Stimulated activated effector memory CD8-positive, alpha-beta T cell treated with anti-CD3 and anti-CD28 coated beads, Interleukin-12 subunit alpha, Interleukin-12 subunit beta, amount 100 ng/mL, for 72 hours (primary cell): ENCODE measurements around the gene H2AZ2.
"Not testable (repeated sequence)": the region's sequence is repeated elsewhere in the genome, so short reads cannot be mapped to it uniquely, and the experiment has no call there.

Experiments used
- ATAC-seq: fragments of 150-1000 bp; cut with Tn5 transposase; 2 replicates; pipeline ENCODE4 v1.10.0; 2021
- DNase-seq, 2 donors: peaks; one replicate each; pipeline ENCODE4 v3.0.0; 2021 to 2022; ENCODE audit warnings: low spot score in 2 of 2
- H3K27ac Mint-ChIP-seq: one replicate; pipeline ENCODE4 v1.8.0; 2022; ENCODE audit warnings: mild to moderate bottlenecking, mixed read lengths
- H3K36me3 Mint-ChIP-seq: one replicate; pipeline ENCODE4 v1.8.0; 2022; ENCODE audit warnings: mild to moderate bottlenecking, mixed read lengths
- H3K4me1 Mint-ChIP-seq: one replicate; pipeline ENCODE4 v1.8.0; 2022; ENCODE audit warnings: mixed read lengths
- H3K4me3 Mint-ChIP-seq: one replicate; pipeline ENCODE4 v1.8.0; 2022; ENCODE audit warnings: mild to moderate bottlenecking, mixed read lengths
- H3K9me3 Mint-ChIP-seq: one replicate; pipeline ENCODE4 v1.8.0; 2022; ENCODE audit warnings: mixed read lengths

Gene H2AZ2

GRCh38 chr7:44849259-44849884 is 1.5 kb upstream of the H2AZ2 start:
- DNase-seq: no peak
- H3K9me3 Mint-ChIP-seq: no peaks in the 10 kb centered on the region

GRCh38 chr7:44847509-44847919 is 373 bp downstream of the H2AZ2 start:
- peaks cover 35% of the 10 kb centered on the region for H3K4me1 Mint-ChIP-seq
- peak; percentile 86 to 93 for DNase-seq
- peak; percentile 82 for ATAC-seq
- no peaks in the 10 kb centered on the region for H3K9me3 Mint-ChIP-seq
- peaks cover 67% of the 10 kb centered on the region for H3K36me3 Mint-ChIP-seq
- peak overlapping the region; percentile 83 for H3K4me3 Mint-ChIP-seq
- peak overlapping the region; percentile 95 for H3K27ac Mint-ChIP-seq

More at GRCh38 chr7:44849259-44849884, 1.5 kb upstream of the H2AZ2 start:
- H3K27ac Mint-ChIP-seq: peak overlapping the region; percentile 95
- H3K4me3 Mint-ChIP-seq: peak overlapping the region; percentile 83
- peaks cover 33% of the 10 kb centered on the region for H3K4me1 Mint-ChIP-seq
- no peak for ATAC-seq
- peaks cover 48% of the 10 kb centered on the region for H3K36me3 Mint-ChIP-seq

GRCh38 chr7:44846816-44847508 is 925 bp downstream of the H2AZ2 start:
- H3K36me3 Mint-ChIP-seq: peaks cover 72% of the 10 kb centered on the region
- ATAC-seq (no peak), DNase-seq (no peak)
- H3K27ac Mint-ChIP-seq: peak overlapping the region; percentile 95
- no peaks in the 10 kb centered on the region for H3K9me3 Mint-ChIP-seq
- peak overlapping the region; percentile 83 for H3K4me3 Mint-ChIP-seq
- peaks cover 41% of the 10 kb centered on the region for H3K4me1 Mint-ChIP-seq

- H3K4me1 Mint-ChIP-seq: peaks cover 46% of the 10 kb centered on the region
- not testable (repeated sequence) for H3K9me3 Mint-ChIP-seq, ATAC-seq, DNase-seq
- H3K36me3 Mint-ChIP-seq: peaks cover 78% of the 10 kb centered on the region
- H3K4me3 Mint-ChIP-seq: peak overlapping the region; percentile 83
- peak overlapping the region; percentile 95 for H3K27ac Mint-ChIP-seq
Observed at GRCh38 chr7:44846390-44846789, 1.5 kb downstream of the H2AZ2 start.

GRCh38 chr7:44845451-44845850 is 2.4 kb downstream of the H2AZ2 start:
- Mint-ChIP-seq H3K4me1 (peaks cover 45% of the 10 kb centered on the region), H3K9me3 (no peaks in the 10 kb centered on the region), H3K36me3 (peaks cover 87% of the 10 kb centered on the region), H3K4me3 (peak overlapping the region; percentile 83), H3K27ac (peak overlapping the region; percentile 95)
- DNase-seq (no peak), ATAC-seq (no peak)

- peaks cover 94% of the 10 kb centered on the region for H3K36me3 Mint-ChIP-seq
- not testable (repeated sequence) for H3K4me3 Mint-ChIP-seq, ATAC-seq, DNase-seq, H3K9me3 Mint-ChIP-seq, H3K27ac Mint-ChIP-seq
- H3K4me1 Mint-ChIP-seq: peaks cover 30% of the 10 kb centered on the region
Observed at GRCh38 chr7:44843440-44843839, 4.4 kb downstream of the H2AZ2 start.

GRCh38 chr7:44842675-44843074 is 5.2 kb downstream of the H2AZ2 start:
- not testable (repeated sequence) for DNase-seq, H3K4me3 Mint-ChIP-seq, ATAC-seq, H3K9me3 Mint-ChIP-seq
- peaks cover 94% of the 10 kb centered on the region for H3K36me3 Mint-ChIP-seq
- H3K27ac Mint-ChIP-seq: peak overlapping the region; percentile 27
- H3K4me1 Mint-ChIP-seq: peaks cover 30% of the 10 kb centered on the region

GRCh38 chr7:44838751-44839150 is 9.1 kb downstream of the H2AZ2 start:
- Mint-ChIP-seq H3K27ac (peak overlapping the region; percentile 74), H3K4me3 (no peak overlapping the region), H3K36me3 (peaks cover 100% of the 10 kb centered on the region), H3K4me1 (peaks cover 13% of the 10 kb centered on the region), H3K9me3 (no peaks in the 10 kb centered on the region)
- ATAC-seq (no peak), DNase-seq (no peak)

GRCh38 chr7:44827567-44827966 is 20.3 kb downstream of the H2AZ2 start:
- Mint-ChIP-seq H3K4me1 (peaks cover 10% of the 10 kb centered on the region), H3K36me3 (peaks cover 70% of the 10 kb centered on the region), H3K27ac (peak overlapping the region; percentile 44), H3K4me3 (no peak overlapping the region), H3K9me3 (no peaks in the 10 kb centered on the region)
- no peak for DNase-seq
- no peak for ATAC-seq

GRCh38 chr7:44824894-44825526 is 22.9 kb downstream of the H2AZ2 start:
- DNase-seq: no peak
- Mint-ChIP-seq H3K4me3 (no peak overlapping the region), H3K27ac (peak overlapping the region; percentile 85)

GRCh38 chr7:44823255-44823781 is 24.6 kb downstream of the H2AZ2 start:
- no peak for DNase-seq
- Mint-ChIP-seq H3K4me1 (peaks cover 21% of the 10 kb centered on the region), H3K4me3 (no peak overlapping the region), H3K27ac (peak overlapping the region; percentile 85), H3K9me3 (no peaks in the 10 kb centered on the region), H3K36me3 (peaks cover 28% of the 10 kb centered on the region)
- ATAC-seq: no peak

More at GRCh38 chr7:44824894-44825526, 22.9 kb downstream of the H2AZ2 start:
- peak; percentile 59 for ATAC-seq
- H3K36me3 Mint-ChIP-seq: peaks cover 45% of the 10 kb centered on the region
- H3K4me1 Mint-ChIP-seq: peaks cover 21% of the 10 kb centered on the region
- H3K9me3 Mint-ChIP-seq: no peaks in the 10 kb centered on the region

GRCh38 chr7:44819292-44819691 is 28.6 kb downstream of the H2AZ2 start:
- ATAC-seq (no peak), DNase-seq (no peak)
- H3K4me3 Mint-ChIP-seq: no peak overlapping the region
- H3K4me1 Mint-ChIP-seq: peaks cover 12% of the 10 kb centered on the region
- peaks cover 9% of the 10 kb centered on the region for H3K36me3 Mint-ChIP-seq
- no peak overlapping the region for H3K27ac Mint-ChIP-seq
- H3K9me3 Mint-ChIP-seq: no peaks in the 10 kb centered on the region

- ATAC-seq (no peak), DNase-seq (no peak)
- Mint-ChIP-seq H3K4me3 (no peak overlapping the region), H3K36me3 (no peaks in the 10 kb centered on the region), H3K9me3 (no peaks in the 10 kb centered on the region), H3K4me1 (no peaks in the 10 kb centered on the region), H3K27ac (no peak overlapping the region)
Observed at GRCh38 chr7:44814919-44815318, 33.0 kb downstream of the H2AZ2 start.

- Mint-ChIP-seq H3K9me3 (no peaks in the 10 kb centered on the region), H3K4me1 (no peaks in the 10 kb centered on the region), H3K27ac (no peak overlapping the region), H3K4me3 (no peak overlapping the region), H3K36me3 (no peaks in the 10 kb centered on the region)
- ATAC-seq: no peak
- no peak for DNase-seq
Observed at GRCh38 chr7:44811571-44811970, 36.3 kb downstream of the H2AZ2 start.

GRCh38 chr7:44811093-44811492 is 36.8 kb downstream of the H2AZ2 start:
- no peaks in the 10 kb centered on the region for H3K4me1 Mint-ChIP-seq
- no peaks in the 10 kb centered on the region for H3K9me3 Mint-ChIP-seq
- no peak overlapping the region for H3K4me3 Mint-ChIP-seq
- H3K36me3 Mint-ChIP-seq: no peaks in the 10 kb centered on the region
- ATAC-seq (no peak), DNase-seq (no peak)
- H3K27ac Mint-ChIP-seq: no peak overlapping the region
